Urothelium cell line (cell line): ENCODE data around the gene ARL3.

Experiments
- DNase-seq: peaks from one replicate; pipeline ENCODE4 v3.0.0; 2011; ENCODE audit warnings: low spot score, mixed read lengths
- FAIRE-seq: peaks from 2 replicates; lab custom pipeline; 2011; peaks lifted over from hg19 to GRCh38; lab: Jason Lieb, UNC

Gene ARL3

GRCh38 chr10:102654566-102654965 is 59.6 kb downstream of the ARL3 start:
- FAIRE-seq (no peak), DNase-seq (no peak)

- DNase-seq (no peak), FAIRE-seq (no peak)
Measured at GRCh38 chr10:102653060-102653459, 61.1 kb downstream of the ARL3 start.

- no peak for FAIRE-seq
- DNase-seq: no peak
Measured at GRCh38 chr10:102652170-102652916, 61.9 kb downstream of the ARL3 start.

- FAIRE-seq (no peak), DNase-seq (no peak)
Measured at GRCh38 chr10:102651455-102652169, 62.6 kb downstream of the ARL3 start.

GRCh38 chr10:102650655-102651454 is 63.3 kb downstream of the ARL3 start:
- FAIRE-seq (no peak), DNase-seq (no peak)

GRCh38 chr10:102649797-102650654 is 64.2 kb downstream of the ARL3 start:
- DNase-seq (no peak), FAIRE-seq (no peak)

GRCh38 chr10:102648889-102649796 is 65.1 kb downstream of the ARL3 start:
- FAIRE-seq (no peak), DNase-seq (no peak)

- DNase-seq (no peak), FAIRE-seq (no peak)
Measured at GRCh38 chr10:102648269-102648888, 65.8 kb downstream of the ARL3 start.

GRCh38 chr10:102647443-102648268 is 66.5 kb downstream of the ARL3 start:
- DNase-seq (no peak), FAIRE-seq (no peak)

GRCh38 chr10:102646610-102647442 is 67.4 kb downstream of the ARL3 start:
- FAIRE-seq (peak; percentile 55), DNase-seq (peak; percentile 54)

GRCh38 chr10:102645741-102646609 is 68.2 kb downstream of the ARL3 start:
- FAIRE-seq (no peak), DNase-seq (peak; percentile 73)

GRCh38 chr10:102645388-102645740 is 68.8 kb downstream of the ARL3 start:
- no peak for FAIRE-seq
- peak; percentile 17 for DNase-seq

GRCh38 chr10:102644646-102645387 is 69.4 kb downstream of the ARL3 start:
- FAIRE-seq (peak; percentile 86), DNase-seq (peak; percentile 76)

- no peak for FAIRE-seq
- DNase-seq: peak; percentile 50
Measured at GRCh38 chr10:102644066-102644645, 70.0 kb downstream of the ARL3 start, which contains the start of gene TRIM8. Gene TRIM8, plus strand, starts transcription at chr10:102644479. Its CDS starts 139 bp downstream, at chr10:102644618.

- FAIRE-seq: no peak
- DNase-seq: peak; percentile 59
Measured at GRCh38 chr10:102643336-102644065, 70.7 kb downstream of the ARL3 start.
